Loucy (cell line): Measurements from ENCODE around the gene PKN1.
"Not testable (repeated sequence)": the region's sequence is repeated elsewhere in the genome, so short reads cannot be mapped to it uniquely, and the experiment has no call there.

Experiments used
- H2AFZ ChIP-seq: fragments of 200-600 bp; sonication (generic); 2 replicates; pipeline ENCODE4 v1.6.0; 2016; ENCODE audit warnings: antibody characterized with exemption, mild to moderate bottlenecking, low read length, moderate library complexity
- H3F3A ChIP-seq: fragments of 200-600 bp; 2 replicates; pipeline ENCODE4 v1.6.0; 2016; ENCODE audit warnings: antibody characterized with exemption, low read depth, mild to moderate bottlenecking
- H3K27me3 ChIP-seq: fragments of 200-600 bp; sonication (generic); 2 replicates; pipeline ENCODE4 v1.6.1; 2014; ENCODE audit warnings: low read length, mild to moderate bottlenecking; ENCODE audit not compliant: insufficient read depth, poor library complexity, severe bottlenecking
- H3K36me3 ChIP-seq: fragments of 200-600 bp; sonication (generic); 2 replicates; pipeline ENCODE4 v1.6.1; 2016; ENCODE audit warnings: low read length; ENCODE audit not compliant: insufficient read depth
- H3K4me1 ChIP-seq: fragments of 200-600 bp; sonication (generic); 2 replicates; pipeline ENCODE4 v1.5.1; 2014; ENCODE audit warnings: low read length, mild to moderate bottlenecking; ENCODE audit not compliant: insufficient read depth, poor library complexity, severe bottlenecking
- H3K4me2 ChIP-seq: fragments of 200-600 bp; sonication (generic); 2 replicates; pipeline ENCODE4 v1.6.0; 2014; ENCODE audit warnings: antibody characterized with exemption, low read length, low read depth, mild to moderate bottlenecking; ENCODE audit not compliant: poor library complexity, severe bottlenecking
- H3K4me3 ChIP-seq: fragments of 200-600 bp; sonication (generic); 2 replicates; pipeline ENCODE4 v1.5.1; 2014; ENCODE audit warnings: low read length, mild to moderate bottlenecking, mixed read lengths; ENCODE audit not compliant: poor library complexity, severe bottlenecking
- H3K79me2 ChIP-seq: fragments of 200-600 bp; sonication (generic); 2 replicates; pipeline ENCODE4 v1.6.1; 2014; ENCODE audit warnings: low read length; ENCODE audit not compliant: insufficient read depth
- H3K9ac ChIP-seq: fragments of 200-600 bp; sonication (generic); 2 replicates; pipeline ENCODE4 v1.6.0; 2014; ENCODE audit warnings: mild to moderate bottlenecking, low read depth, low read length, moderate library complexity; ENCODE audit not compliant: poor library complexity, severe bottlenecking
- H3K9me2 ChIP-seq: fragments of 200-600 bp; sonication (generic); replicated peaks from 2 replicates; pipeline ENCODE4 v1.6.1; 2016; ENCODE audit warnings: low read depth, low read length, mixed read lengths
- H3K9me3 ChIP-seq: fragments of 200-600 bp; sonication (generic); 2 replicates; pipeline ENCODE4 v1.6.1; 2014; ENCODE audit warnings: mild to moderate bottlenecking, antibody characterized with exemption, low read length, low read depth; ENCODE audit not compliant: insufficient read depth
- H4K20me1 ChIP-seq: fragments of 200-600 bp; sonication (generic); 2 replicates; pipeline ENCODE4 v1.6.0; 2014; ENCODE audit warnings: antibody characterized with exemption, low read length, mild to moderate bottlenecking; ENCODE audit not compliant: insufficient read depth, poor library complexity, severe bottlenecking
- CTCF ChIP-seq: fragments of 200-600 bp; sonication (generic); conservative IDR thresholded peaks from 2 replicates; pipeline ENCODE4 v1.5.1; 2014; ENCODE audit warnings: mild to moderate bottlenecking, antibody characterized with exemption, low read length
- EZH2phosphoT487 ChIP-seq: fragments of 200-600 bp; IDR thresholded peaks from 2 replicates; pipeline ENCODE4 v1.6.1; 2018; ENCODE audit warnings: antibody characterized with exemption, mild to moderate bottlenecking, moderate library complexity, borderline replicate concordance

Gene PKN1

GRCh38 chr19:14450876-14451275 is 17.8 kb downstream of the PKN1 start:
- Histone ChIP-seq H3K9me3 (no peaks in the 10 kb centered on the region), H3K9ac (no peak overlapping the region), H3K4me2 (no peak overlapping the region), H3F3A (no peaks in the 10 kb centered on the region), H3K36me3 (peaks cover 63% of the 10 kb centered on the region; the same call in 1 of the 2 replicates), H4K20me1 (peaks cover 11% of the 10 kb centered on the region), H2AFZ (no peak overlapping the region), H3K79me2 (no peaks in the 10 kb centered on the region; the same call in 1 of the 2 replicates), H3K4me1 (no peaks in the 10 kb centered on the region), H3K9me2 (no peaks in the 10 kb centered on the region), H3K4me3 (no peak overlapping the region), H3K27me3 (no peaks in the 10 kb centered on the region)
- TF ChIP-seq CTCF: no peak
- no peak for TF ChIP-seq EZH2phosphoT487

- not testable (repeated sequence) for H3K4me2 ChIP-seq, H3K79me2 ChIP-seq, H3K4me1 ChIP-seq, H3K9me2 ChIP-seq, H3K9me3 ChIP-seq, H3K4me3 ChIP-seq, H3F3A ChIP-seq, H3K9ac ChIP-seq, H2AFZ ChIP-seq, H3K27me3 ChIP-seq
- Histone ChIP-seq H3K36me3 (peaks cover 49% of the 10 kb centered on the region; the same call in 1 of the 2 replicates), H4K20me1 (peaks cover 11% of the 10 kb centered on the region)
Observed at GRCh38 chr19:14452303-14452702, 19.2 kb downstream of the PKN1 start.

- peaks cover 46% of the 10 kb centered on the region; the same call in 1 of the 2 replicates for H3K36me3 ChIP-seq
- no peak overlapping the region for H2AFZ ChIP-seq
- no peaks in the 10 kb centered on the region for H3K4me1 ChIP-seq
- H3K9me2 ChIP-seq: no peaks in the 10 kb centered on the region
- no peaks in the 10 kb centered on the region for H4K20me1 ChIP-seq
- no peak overlapping the region for H3K4me2 ChIP-seq
- no peaks in the 10 kb centered on the region for H3K79me2 ChIP-seq
- H3K4me3 ChIP-seq: no peak overlapping the region
- no peak overlapping the region for H3K9ac ChIP-seq
- H3K27me3 ChIP-seq: no peaks in the 10 kb centered on the region
- no peaks in the 10 kb centered on the region for H3F3A ChIP-seq
- no peak for TF ChIP-seq CTCF
- TF ChIP-seq EZH2phosphoT487: no peak
- H3K9me3 ChIP-seq: no peaks in the 10 kb centered on the region
Observed at GRCh38 chr19:14459703-14460102, 26.6 kb downstream of the PKN1 start.

- H3K9me3 ChIP-seq: no peaks in the 10 kb centered on the region
- H3K27me3 ChIP-seq: no peaks in the 10 kb centered on the region
- H3K4me3 ChIP-seq: no peak overlapping the region
- H3K9me2 ChIP-seq: no peaks in the 10 kb centered on the region
- no peak overlapping the region for H3K9ac ChIP-seq
- no peak overlapping the region for H2AFZ ChIP-seq
- H4K20me1 ChIP-seq: no peaks in the 10 kb centered on the region
- H3K36me3 ChIP-seq: peaks cover 50% of the 10 kb centered on the region; the same call in 1 of the 2 replicates
- H3F3A ChIP-seq: no peaks in the 10 kb centered on the region
- H3K4me1 ChIP-seq: no peaks in the 10 kb centered on the region
- H3K79me2 ChIP-seq: no peaks in the 10 kb centered on the region
- TF ChIP-seq EZH2phosphoT487 (no peak), CTCF (no peak)
- H3K4me2 ChIP-seq: no peak overlapping the region
Observed at GRCh38 chr19:14460935-14461334, 27.8 kb downstream of the PKN1 start.

GRCh38 chr19:14462401-14462800 is 29.3 kb downstream of the PKN1 start:
- H3K36me3 ChIP-seq: peaks cover 54% of the 10 kb centered on the region; the same call in 1 of the 2 replicates
- H3K9me2 ChIP-seq, H4K20me1 ChIP-seq, H3K9ac ChIP-seq, H3K4me1 ChIP-seq, H2AFZ ChIP-seq, H3K4me2 ChIP-seq, H3K27me3 ChIP-seq, H3K4me3 ChIP-seq, H3F3A ChIP-seq, H3K9me3 ChIP-seq, H3K79me2 ChIP-seq: not testable (repeated sequence)
